ENCODE measurements around the gene BMAL1.

BMAL1 gene

GRCh38 chr11:13329670-13330356, 52.2 kb downstream of the BMAL1 start:
- no peak overlapping the region for H3K27ac ChIP-seq (ENCODE audit: low read depth, low read length)
- no peak overlapping the region for H3K4me2 ChIP-seq (ENCODE audit: low read length)
- no peaks in the 10 kb centered on the region for H3K9me2 ChIP-seq (replicated peaks; ENCODE audit: control insufficient read depth, low read length)
- no peaks in the 10 kb centered on the region for H3F3A ChIP-seq (ENCODE audit: control insufficient read depth, insufficient read depth)
- no peaks in the 10 kb centered on the region for H3K36me3 ChIP-seq (ENCODE audit: control insufficient read depth, low read length)
- H4K20me1 ChIP-seq (ENCODE audit: control insufficient read depth, insufficient read depth, low read depth, low read length) = no peaks in the 10 kb centered on the region
- H3K4me1 ChIP-seq (ENCODE audit: control insufficient read depth, low read length) = no peaks in the 10 kb centered on the region
- TF ChIP-seq EZH2phosphoT487 (IDR thresholded peaks at IDR 0.05; ENCODE audit: borderline replicate concordance, low read length) = no peak
- TF ChIP-seq CTCF (IDR thresholded peaks at IDR 0.05; ENCODE audit: low read depth, low read length, poor library complexity, severe bottlenecking) = no peak
- no peaks in the 10 kb centered on the region for H3K9me3 ChIP-seq (ENCODE audit: control insufficient read depth, insufficient read depth, low read length)
- no peak overlapping the region for H3K4me3 ChIP-seq (ENCODE audit: low read length)
- peaks cover 5% of the 10 kb centered on the region; the same call in 1 of the 2 replicates for H3K27me3 ChIP-seq (ENCODE audit: control insufficient read depth, low read length)
- no peaks in the 10 kb centered on the region for H3K79me2 ChIP-seq (ENCODE audit: control insufficient read depth, low read length)

GRCh38 chr11:13332124-13332523, 54.5 kb downstream of the BMAL1 start:
- H3K27me3 ChIP-seq (ENCODE audit: control insufficient read depth, low read length) = peaks cover 5% of the 10 kb centered on the region; the same call in 1 of the 2 replicates
- no peak overlapping the region for H3K4me3 ChIP-seq (ENCODE audit: low read length)
- no peaks in the 10 kb centered on the region for H3K79me2 ChIP-seq (ENCODE audit: control insufficient read depth, low read length)
- no peaks in the 10 kb centered on the region for H3K9me3 ChIP-seq (ENCODE audit: control insufficient read depth, insufficient read depth, low read length)
- no peaks in the 10 kb centered on the region for H3K4me1 ChIP-seq (ENCODE audit: control insufficient read depth, low read length)
- no peak for TF ChIP-seq EZH2phosphoT487 (IDR thresholded peaks at IDR 0.05; ENCODE audit: borderline replicate concordance, low read length)
- no peak for TF ChIP-seq CTCF (IDR thresholded peaks at IDR 0.05; ENCODE audit: low read depth, low read length, poor library complexity, severe bottlenecking)
- H3F3A ChIP-seq (ENCODE audit: control insufficient read depth, insufficient read depth) = no peaks in the 10 kb centered on the region
- H3K9me2 ChIP-seq (replicated peaks; ENCODE audit: control insufficient read depth, low read length) = no peaks in the 10 kb centered on the region
- no peaks in the 10 kb centered on the region for H3K36me3 ChIP-seq (ENCODE audit: control insufficient read depth, low read length)
- no peak overlapping the region for H3K4me2 ChIP-seq (ENCODE audit: low read length)
- no peaks in the 10 kb centered on the region for H4K20me1 ChIP-seq (ENCODE audit: control insufficient read depth, insufficient read depth, low read depth, low read length)
- no peak overlapping the region for H3K27ac ChIP-seq (ENCODE audit: low read depth, low read length)

GRCh38 chr11:13333456-13333957, 55.9 kb downstream of the BMAL1 start:
- Histone ChIP-seq H3K27ac (ENCODE audit: low read depth, low read length) (no peak overlapping the region), H3K36me3 (ENCODE audit: control insufficient read depth, low read length) (no peaks in the 10 kb centered on the region), H4K20me1 (ENCODE audit: control insufficient read depth, insufficient read depth, low read depth, low read length) (no peaks in the 10 kb centered on the region), H3K27me3 (ENCODE audit: control insufficient read depth, low read length) (peaks cover 14% of the 10 kb centered on the region), H3K79me2 (ENCODE audit: control insufficient read depth, low read length) (no peaks in the 10 kb centered on the region), H3F3A (ENCODE audit: control insufficient read depth, insufficient read depth) (no peaks in the 10 kb centered on the region), H3K4me2 (ENCODE audit: low read length) (no peak overlapping the region), H3K4me3 (ENCODE audit: low read length) (no peak overlapping the region), H3K9me2 (replicated peaks; ENCODE audit: control insufficient read depth, low read length) (no peaks in the 10 kb centered on the region), H3K9me3 (ENCODE audit: control insufficient read depth, insufficient read depth, low read length) (no peaks in the 10 kb centered on the region), H3K4me1 (ENCODE audit: control insufficient read depth, low read length) (no peaks in the 10 kb centered on the region)
- TF ChIP-seq CTCF (IDR thresholded peaks at IDR 0.05; ENCODE audit: low read depth, low read length, poor library complexity, severe bottlenecking) = no peak
- TF ChIP-seq EZH2phosphoT487 (IDR thresholded peaks at IDR 0.05; ENCODE audit: borderline replicate concordance, low read length) = no peak
